DOHH2 (cell line): ENCODE measurements around the gene DLEC1.

ENCODE experiments used
- CTCF ChIP-seq: fragments of 200-600 bp; sonication (generic); IDR thresholded peaks from one replicate; pipeline ENCODE4 v1.5.1; 2014; ENCODE audit warnings: antibody characterized with exemption, mild to moderate bottlenecking, low read depth, low read length; ENCODE audit not compliant: poor library complexity, severe bottlenecking
- EZH2phosphoT487 ChIP-seq: fragments of 200-600 bp; sonication (generic); IDR thresholded peaks from 2 replicates; pipeline ENCODE4 v1.6.1; 2017; ENCODE audit warnings: borderline replicate concordance, mild to moderate bottlenecking, antibody characterized with exemption, low read length, moderate library complexity, mixed read lengths

- TF ChIP-seq CTCF (no peak), EZH2phosphoT487 (no peak)
Observed at GRCh38 chr3:38002940-38003339, 36.1 kb upstream of the DLEC1 start.
